HG03097 (cell line): Measurements from ENCODE around the gene PDZD2.

Source experiments
- ATAC-seq: cut with Tn5 transposase; IDR thresholded peaks from one replicate; pipeline ENCODE4 v1.9.1; 2021; ENCODE audit not compliant: unreplicated experiment, low FRiP score

PDZD2 gene

DNA sequence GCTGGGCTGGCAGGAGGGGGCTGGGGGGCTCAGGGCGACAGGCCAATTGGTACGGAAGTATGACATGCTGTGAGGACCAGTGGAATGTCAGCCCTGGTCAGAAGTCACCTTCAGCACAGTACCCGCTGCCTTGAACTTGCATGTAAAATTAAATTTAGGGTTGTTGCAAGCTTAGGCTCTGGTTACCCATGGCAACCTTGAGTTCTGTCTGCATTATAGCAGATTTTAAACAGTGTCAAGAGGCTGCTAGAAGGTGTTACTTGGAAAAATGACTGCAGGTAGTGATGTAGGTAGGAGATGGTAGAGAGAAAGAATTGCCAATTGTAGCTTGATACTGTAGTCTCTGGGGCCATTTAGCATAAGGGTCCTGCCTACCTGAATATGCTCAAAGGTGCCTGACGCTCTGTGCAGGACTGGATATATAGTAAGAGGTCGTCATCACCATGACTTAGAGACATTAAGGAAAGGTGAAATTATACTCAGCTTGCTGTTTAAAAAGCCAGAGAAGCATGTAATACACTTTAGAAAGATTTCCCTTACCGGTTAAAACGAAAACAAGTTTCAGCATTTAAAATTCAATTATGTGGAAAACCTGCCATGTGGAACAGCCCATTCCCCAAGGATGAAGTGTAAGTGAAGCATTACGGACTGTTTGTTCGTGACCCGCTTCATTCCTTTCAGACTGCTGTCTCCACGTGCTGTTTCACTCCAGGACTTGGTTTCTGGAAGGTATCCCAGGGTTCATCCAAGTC, 169.0 kb downstream of the PDZD2 start:
- no peak for ATAC-seq

- ATAC-seq, result no peak
Observed at GRCh38 chr5:31809050-31809870, 170.3 kb downstream of the PDZD2 start.

DNA sequence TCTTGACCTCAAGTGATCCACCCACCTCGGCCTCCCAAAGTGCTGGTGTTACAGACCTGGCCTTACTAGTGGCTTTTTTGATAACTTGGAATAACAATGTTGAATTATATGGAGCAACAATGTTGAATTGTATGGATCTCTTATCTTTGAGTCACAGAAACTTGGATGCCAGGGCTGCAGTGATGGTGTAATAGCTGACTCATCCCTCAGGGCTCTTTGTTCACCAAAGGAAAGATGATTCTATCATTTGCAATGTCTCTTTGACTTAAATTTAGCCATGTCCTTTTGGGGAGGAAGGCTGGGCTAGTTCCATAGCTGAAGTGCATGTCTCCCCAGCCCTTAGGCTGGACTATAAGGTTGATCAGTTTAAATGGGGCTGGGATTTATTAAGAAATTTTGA, 172.3 kb downstream of the PDZD2 start:
- ATAC-seq, result no peak

GRCh38 chr5:31815376-31815775, 176.4 kb downstream of the PDZD2 start:
- no peak for ATAC-seq

DNA sequence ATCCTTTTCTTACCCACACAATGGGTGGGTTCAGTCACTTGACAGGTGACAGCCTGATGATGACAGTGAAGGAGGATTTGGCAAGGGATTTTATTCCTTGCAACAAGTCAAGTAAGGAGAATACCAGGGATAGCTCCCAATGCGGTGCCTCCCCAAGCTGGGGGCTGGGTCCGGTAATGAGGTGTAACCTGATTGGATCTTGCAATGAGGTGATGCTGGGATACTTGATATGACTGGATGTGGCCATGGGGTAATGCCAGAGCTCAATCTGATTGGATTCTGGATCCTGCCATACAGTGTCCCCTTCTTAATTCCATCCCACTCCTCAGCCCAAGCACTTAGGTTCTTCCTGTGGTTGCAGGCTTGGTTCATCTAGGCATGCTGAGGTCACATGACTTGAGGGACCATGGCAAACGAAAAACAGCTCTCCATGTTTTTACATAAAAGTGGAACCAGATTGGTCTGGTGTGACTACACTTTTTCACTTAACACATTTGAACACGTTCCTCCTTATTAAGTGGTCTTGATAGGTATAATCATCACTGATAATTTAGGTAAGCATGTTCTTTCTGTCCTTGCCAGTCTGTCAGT, 181.1 kb downstream of the PDZD2 start:
- ATAC-seq, result no peak

DNA sequence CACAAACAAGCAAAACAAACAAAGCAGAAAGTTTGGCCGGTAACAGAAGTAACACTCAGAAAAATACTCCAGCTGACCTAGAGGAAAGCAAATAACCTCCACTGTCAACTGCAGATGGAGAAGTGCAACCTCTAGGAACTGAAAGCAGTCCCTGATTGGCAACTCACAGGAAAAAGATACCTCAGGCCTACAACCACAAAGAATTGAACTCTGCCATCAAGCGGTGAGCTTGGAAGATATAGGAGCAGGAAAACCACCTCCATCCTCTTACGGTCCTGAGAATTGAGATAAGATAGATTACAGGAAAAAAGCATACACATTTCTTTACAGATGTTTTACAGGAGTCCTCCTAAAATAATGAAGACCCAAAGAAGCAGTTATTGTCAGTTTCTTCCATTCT, 184.5 kb downstream of the PDZD2 start:
- no peak for ATAC-seq

- ATAC-seq, result no peak
Observed at GRCh38 chr5:31824869-31825517, 186.1 kb downstream of the PDZD2 start.

DNA sequence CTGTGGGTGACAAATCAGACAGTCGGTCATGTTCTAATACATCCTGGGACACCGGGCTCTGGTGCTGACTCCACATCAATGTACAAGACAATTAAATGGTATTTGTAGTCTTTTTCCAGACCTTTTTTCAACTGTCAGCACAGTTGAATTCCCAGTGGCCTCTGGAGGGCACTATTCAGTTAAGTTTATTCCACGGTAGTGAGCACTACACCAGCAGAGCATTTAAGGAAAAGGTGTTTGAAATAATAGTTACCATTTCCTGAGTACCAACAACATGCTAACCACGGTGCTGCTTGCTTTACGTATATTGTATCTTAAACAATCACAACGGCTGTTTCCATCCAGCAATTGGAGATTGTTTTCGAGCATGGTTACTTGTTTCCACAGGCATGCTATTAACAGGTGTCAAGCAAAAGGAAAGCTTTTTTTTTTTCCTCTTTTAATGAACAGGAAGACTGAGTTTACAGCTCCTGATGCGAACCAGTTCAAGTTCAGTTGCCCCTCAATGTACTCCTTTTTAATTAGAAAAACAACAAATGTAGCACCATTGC, 186.7 kb downstream of the PDZD2 start:
- ATAC-seq, result peak; percentile 50

DNA sequence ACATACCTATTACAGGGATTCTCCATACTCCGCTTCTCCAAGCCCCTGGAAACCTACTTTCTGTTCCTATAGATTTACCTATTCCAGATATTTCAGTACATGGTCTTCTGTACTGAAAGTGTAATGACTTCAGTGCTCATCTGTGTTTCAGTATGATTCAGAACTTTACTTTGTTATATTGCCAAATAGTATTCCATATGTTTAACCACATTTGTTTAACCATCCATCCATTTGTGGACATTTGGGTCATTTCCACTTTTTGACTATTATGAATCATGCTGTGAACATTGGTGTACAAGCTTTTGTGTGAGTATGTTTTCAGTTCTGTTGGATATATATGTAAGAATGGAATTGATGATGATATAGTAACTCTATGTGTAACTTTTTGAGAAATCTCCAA, 188.9 kb downstream of the PDZD2 start:
- no peak for ATAC-seq

DNA sequence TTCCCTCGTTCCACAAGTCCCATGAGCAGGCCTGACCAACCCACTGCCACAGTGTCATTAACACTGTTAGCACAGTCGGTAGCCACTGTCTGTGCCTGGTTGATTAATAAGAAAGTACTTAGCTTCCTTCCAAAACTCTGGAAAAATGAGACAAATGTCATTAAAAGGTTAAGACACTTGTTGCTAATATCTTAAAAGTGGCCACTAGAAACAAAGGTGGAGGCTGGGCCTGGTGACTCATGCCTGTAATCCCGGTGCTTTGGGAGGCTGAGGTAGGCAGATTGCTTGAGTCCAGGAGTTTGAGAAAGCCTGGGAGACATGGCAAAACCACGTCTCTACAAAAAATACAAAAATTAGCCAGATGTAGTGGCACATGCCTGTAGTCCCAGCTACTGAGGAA, 194.0 kb downstream of the PDZD2 start:
- ATAC-seq, result no peak

- no peak for ATAC-seq
Observed at GRCh38 chr5:31833710-31834109, 194.8 kb downstream of the PDZD2 start.

DNA sequence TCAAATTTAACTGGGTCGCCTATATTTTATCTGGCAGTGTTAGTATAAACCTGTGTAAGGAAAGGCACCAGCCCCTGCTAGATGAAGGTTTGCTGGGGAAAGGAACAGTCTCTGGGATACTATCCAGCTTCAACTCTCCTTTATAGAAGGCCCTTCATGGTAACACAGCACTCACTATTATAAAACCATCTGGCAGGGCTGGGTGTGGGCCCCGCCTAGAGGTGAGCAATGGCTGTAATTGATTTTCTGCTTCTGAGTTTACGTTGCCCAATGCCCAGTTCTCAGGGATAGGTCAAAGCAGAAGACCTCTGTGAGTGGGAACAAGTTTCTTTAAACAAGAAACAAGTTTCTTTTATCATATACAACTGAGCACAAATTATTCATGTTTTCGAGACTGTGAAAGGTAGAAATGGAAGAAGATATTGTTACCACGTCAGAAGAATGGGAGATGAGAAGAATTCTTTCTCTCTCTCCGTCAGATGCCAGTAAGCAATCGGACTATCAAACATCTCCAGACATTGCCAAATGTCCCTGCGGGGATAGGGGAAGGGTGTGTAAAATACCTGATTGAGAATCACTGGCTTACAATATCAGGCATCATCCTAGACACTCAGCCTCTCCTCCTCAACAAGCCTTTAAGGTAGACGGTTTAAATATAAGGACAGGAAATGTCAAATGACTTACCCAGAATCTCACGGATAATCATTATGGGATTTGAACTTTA, 205.9 kb downstream of the PDZD2 start:
- no peak for ATAC-seq

- ATAC-seq, result no peak
Observed at GRCh38 chr5:31845361-31845760, 206.4 kb downstream of the PDZD2 start.

- no peak for ATAC-seq
Observed at GRCh38 chr5:31846934-31847333, 208.0 kb downstream of the PDZD2 start.

DNA sequence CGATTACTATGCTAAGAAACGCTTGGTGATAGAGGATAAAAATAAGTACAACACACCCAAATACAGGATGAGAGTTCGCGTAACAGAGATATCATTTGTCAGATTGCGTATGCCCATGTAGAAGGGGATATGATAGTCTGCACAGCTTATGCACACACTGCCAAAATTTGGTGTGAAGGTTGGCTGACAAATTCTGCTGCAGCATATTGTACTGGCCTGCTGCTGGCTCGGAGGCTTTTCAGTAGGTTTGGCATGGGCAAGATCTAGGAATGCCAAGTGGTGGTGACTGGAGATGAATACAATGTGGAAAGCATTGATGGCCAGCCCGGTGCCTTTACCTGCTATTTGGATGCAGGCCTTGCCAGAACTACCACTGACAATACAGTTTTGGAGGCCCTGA, 208.4 kb downstream of the PDZD2 start:
- ATAC-seq, result no peak

DNA sequence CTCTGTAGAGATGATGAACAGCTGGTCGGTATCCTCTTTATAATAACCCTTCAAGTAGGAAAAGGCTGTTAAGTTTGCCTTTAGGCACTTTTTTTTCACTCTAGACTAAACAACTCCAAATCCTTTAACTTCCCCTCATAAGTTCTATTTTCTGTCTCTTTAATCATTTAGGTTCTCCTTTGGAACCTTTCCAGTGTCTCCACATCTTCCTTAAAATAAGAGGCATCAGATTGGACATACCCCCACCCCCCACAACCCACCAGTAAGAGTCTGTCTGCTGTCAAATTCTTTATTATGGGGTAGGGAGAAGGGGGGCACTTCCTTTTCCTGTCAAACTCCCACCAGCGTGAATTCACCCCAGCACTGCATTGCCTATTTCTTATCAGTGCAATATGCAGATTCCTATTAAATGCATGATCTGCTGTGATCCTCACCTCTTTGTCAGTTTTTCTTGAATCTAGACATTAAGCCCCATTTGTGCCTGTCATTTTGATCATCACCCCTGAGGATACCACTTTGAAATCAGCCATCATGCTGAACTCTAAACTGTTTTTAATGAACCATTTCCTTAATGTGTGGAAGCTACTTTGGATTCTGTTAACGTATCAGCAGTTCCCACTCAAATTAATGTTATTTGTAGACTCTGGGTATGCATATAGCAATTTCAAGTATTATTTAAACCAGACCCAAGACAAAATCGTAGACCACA, 212.2 kb downstream of the PDZD2 start:
- ATAC-seq, result no peak

GRCh38 chr5:31853398-31854135, 214.6 kb downstream of the PDZD2 start:
- no peak for ATAC-seq

DNA sequence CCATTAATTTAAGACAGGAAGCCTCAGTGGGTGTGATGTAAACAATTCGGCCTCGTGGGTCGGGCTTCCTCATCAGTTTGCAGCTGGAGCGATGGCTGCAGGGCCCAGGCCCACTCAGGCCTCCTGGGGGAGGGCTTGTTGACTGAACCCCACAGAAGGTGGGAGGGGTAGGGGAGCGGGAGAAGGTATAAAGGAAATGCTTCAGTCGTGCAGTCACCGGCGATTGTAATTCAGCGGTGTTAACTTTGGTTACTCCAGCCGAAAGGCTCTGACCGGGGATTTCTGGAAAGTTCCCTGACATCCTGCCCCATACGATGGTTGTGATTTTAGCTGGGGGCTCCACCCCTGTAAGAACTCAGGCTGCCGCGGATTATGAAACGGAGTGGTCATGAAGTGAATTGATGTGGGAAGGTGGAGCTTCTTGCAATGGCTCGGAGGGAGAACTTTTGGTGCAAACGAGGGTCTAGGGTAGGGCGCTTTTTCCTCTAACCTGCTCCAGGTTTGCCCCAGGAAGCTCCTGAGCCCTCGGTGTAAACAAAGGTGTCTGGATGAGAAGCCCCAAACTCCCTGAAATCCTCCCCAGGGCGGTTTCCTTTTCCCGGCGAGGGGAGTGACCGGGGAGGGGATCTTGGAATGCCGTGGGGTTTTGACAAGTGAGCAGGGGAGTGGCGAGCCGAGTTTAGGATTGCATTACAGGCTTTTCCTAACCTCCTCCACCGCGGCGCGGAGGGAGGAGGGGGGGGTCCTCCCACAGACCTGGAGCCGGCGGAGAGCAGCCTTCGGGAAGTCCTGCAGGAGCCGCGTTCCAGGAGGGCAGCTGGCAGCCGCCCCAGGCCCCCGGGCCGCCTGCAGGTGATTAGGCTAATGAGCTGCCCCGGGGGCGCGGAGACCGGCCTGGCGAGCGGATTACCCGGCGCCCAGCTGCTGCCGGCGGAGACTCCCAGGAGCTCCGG, 215.5 kb downstream of the PDZD2 start:
- no peak for ATAC-seq
